Spinal cord (tissue), 4 donors: ENCODE results near the gene PRM1. TPM values are rescaled to one million over a fixed set of nuclear protein-coding genes. Genes with fewer than 3 reads are reported as not detected.

Source experiments
- polyA plus RNA-seq, 2 donors: library from polyadenylated mRNA; unstranded; fragments of 120-200 nt; gene quantifications; one replicate each; pipeline ENCODE4 v1.2.1, GENCODE V29; 2013; ENCODE audit not compliant: insufficient read length in 2 of 2
- small RNA-seq: library from RNA; depleted of rRNA; stranded (forward); fragments of <200 nt; gene quantifications from one replicate; pipeline ENCODE3, GENCODE V24; 2014; ENCODE audit warnings: low replicate concordance
- total RNA-seq, 2 donors: library from RNA; depleted of rRNA in 1 of 2; stranded (reverse); fragments of 120-200 nt in 1 of 2; fragments of >200 nt in 1 of 2; gene quantifications; one replicate each; pipeline versions ENCODE4 v1.2.3 to v1.2.4, GENCODE V29; 2013 to 2014

Gene PRM1
- total and polyA plus RNA-seq, 4 donors = not detected

Small RNA genes lying within 50 kb of the gene (small RNA-seq; reads per million reads assigned to genes)
- gene MIR548H2 (not detected), gene RF00019 (not detected), gene RF00554 (not detected)

Other genes starting within 250 kb of the PRM1 start
- 1 to 10 TPM; 1.6 to 2.1 TPM for gene SOCS1, start 25.1 kb downstream of the PRM1 start, total RNA-seq
- 1 to 10 TPM; 3.8 to 5.3 TPM for gene SOCS1, start 25.1 kb downstream of the PRM1 start, polyA plus RNA-seq
- gene TNP2, start 12.0 kb downstream of the PRM1 start, total RNA-seq = not detected
- not detected for gene TNP2, start 12.0 kb downstream of the PRM1 start, polyA plus RNA-seq
- gene PRM3, start 7.7 kb downstream of the PRM1 start, total RNA-seq = not detected
- not detected for gene PRM3, start 7.7 kb downstream of the PRM1 start, polyA plus RNA-seq
- not detected for gene PRM2, start 4.8 kb downstream of the PRM1 start, total RNA-seq
- gene PRM2, start 4.8 kb downstream of the PRM1 start, polyA plus RNA-seq = not detected
- gene RMI2, start 64.1 kb upstream of the PRM1 start, total RNA-seq = 1 to 10 TPM; 5.8 to 5.9 TPM
- 10 to 100 TPM; 10.0 to 11.1 TPM for gene RMI2, start 64.1 kb upstream of the PRM1 start, polyA plus RNA-seq